Dedifferentiated amniotic fluid mesenchymal stem cell (primary cell): ENCODE measurements around the gene MYL3.

Source experiments
- DNase-seq: peaks from one replicate; pipeline ENCODE4 v3.0.0-alpha.2; 2016; ENCODE audit errors: extremely low spot score

MYL3 gene

GRCh38 chr3:46865546-46865945 lies 2.3 kb upstream of the MYL3 start:
- no peak for DNase-seq

GRCh38 chr3:46865031-46865507 lies 1.8 kb upstream of the MYL3 start:
- no peak for DNase-seq

GRCh38 chr3:46864061-46864881 lies 1.0 kb upstream of the MYL3 start:
- DNase-seq = no peak

- DNase-seq = no peak
Observed at GRCh38 chr3:46862369-46863025, 747 bp downstream of the MYL3 start.

- DNase-seq = no peak
Observed at GRCh38 chr3:46861605-46862368, 1.5 kb downstream of the MYL3 start.

GRCh38 chr3:46860810-46861604 lies 2.2 kb downstream of the MYL3 start:
- DNase-seq = no peak

GRCh38 chr3:46860017-46860809 lies 3.0 kb downstream of the MYL3 start:
- no peak for DNase-seq

GRCh38 chr3:46859001-46859710 lies 4.1 kb downstream of the MYL3 start:
- DNase-seq = no peak

- no peak for DNase-seq
Observed at GRCh38 chr3:46858456-46858855, 4.8 kb downstream of the MYL3 start.

- DNase-seq = no peak
Observed at GRCh38 chr3:46857485-46858341, 5.5 kb downstream of the MYL3 start.

- DNase-seq = no peak
Observed at GRCh38 chr3:46856576-46857471, 6.4 kb downstream of the MYL3 start.

- DNase-seq = no peak
Observed at GRCh38 chr3:46854555-46854991, 8.7 kb downstream of the MYL3 start.

- no peak for DNase-seq
Observed at GRCh38 chr3:46853441-46854415, 9.5 kb downstream of the MYL3 start.

GRCh38 chr3:46852839-46853355 lies 10.3 kb downstream of the MYL3 start:
- no peak for DNase-seq

GRCh38 chr3:46852334-46852720 lies 10.9 kb downstream of the MYL3 start:
- no peak for DNase-seq
